GM19467 (cell line): ENCODE results near the gene CENPS.

Experiments
- ATAC-seq: cut with Tn5 transposase; IDR thresholded peaks from one replicate; pipeline ENCODE4 v1.9.1; 2021; ENCODE audit warnings: mild to moderate bottlenecking, moderate library complexity; ENCODE audit not compliant: unreplicated experiment

Gene CENPS

GRCh38 chr1:10489291-10490055 lies 59.2 kb downstream of the CENPS start:
- no peak for ATAC-seq

GRCh38 chr1:10490286-10490970 lies 60.2 kb downstream of the CENPS start:
- no peak for ATAC-seq
